KG1 (cell line): ENCODE measurements around the gene NFYB.
A peak's percentile ranks its signal among the peaks of the same experiment; 100 is the strongest.
"Not testable (repeated sequence)": the region's sequence is repeated elsewhere in the genome, so short reads cannot be mapped to it uniquely, and the experiment has no call there.

Experiments
- DNase-seq: peaks from one replicate; lab custom pipeline; 2025; lab: John Stamatoyannopoulos, UW

NFYB gene

DNA sequence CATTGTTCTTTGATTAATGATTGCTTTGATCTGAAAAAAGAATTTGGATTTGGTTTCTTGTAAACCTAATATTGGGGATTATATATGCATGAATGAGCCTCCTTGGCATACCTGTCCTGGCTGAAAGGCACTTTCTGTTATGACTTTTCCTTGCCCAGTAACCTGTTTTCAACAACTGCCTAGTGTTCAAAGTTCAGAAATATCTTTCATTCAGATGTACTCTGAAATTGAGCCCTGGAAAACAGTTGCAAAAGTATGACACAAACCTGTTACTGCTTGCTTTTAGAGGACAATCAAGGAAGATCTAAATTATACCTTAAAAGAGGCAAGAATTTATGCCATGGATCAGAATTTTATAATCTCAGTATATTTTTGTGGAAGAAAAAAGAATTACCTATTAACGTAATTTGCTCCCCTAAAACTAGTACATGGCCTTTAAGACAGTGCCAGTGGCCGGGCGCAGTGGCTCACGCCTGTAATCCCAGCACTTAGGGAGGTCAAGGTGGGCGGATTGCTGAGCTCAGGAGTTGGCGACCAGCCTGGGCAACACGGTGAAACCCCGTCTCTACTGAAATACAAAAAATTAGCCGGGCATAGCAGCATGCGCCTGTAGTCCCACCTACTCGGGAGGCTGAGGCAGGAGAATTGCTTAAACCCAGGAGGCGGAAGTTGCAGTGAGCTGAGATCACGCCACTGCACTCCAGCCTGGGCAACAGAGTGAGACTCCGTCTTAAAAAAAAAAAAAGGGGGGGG, 23.0 kb downstream of the NFYB start:
- DNase-seq = not testable (repeated sequence)

DNA sequence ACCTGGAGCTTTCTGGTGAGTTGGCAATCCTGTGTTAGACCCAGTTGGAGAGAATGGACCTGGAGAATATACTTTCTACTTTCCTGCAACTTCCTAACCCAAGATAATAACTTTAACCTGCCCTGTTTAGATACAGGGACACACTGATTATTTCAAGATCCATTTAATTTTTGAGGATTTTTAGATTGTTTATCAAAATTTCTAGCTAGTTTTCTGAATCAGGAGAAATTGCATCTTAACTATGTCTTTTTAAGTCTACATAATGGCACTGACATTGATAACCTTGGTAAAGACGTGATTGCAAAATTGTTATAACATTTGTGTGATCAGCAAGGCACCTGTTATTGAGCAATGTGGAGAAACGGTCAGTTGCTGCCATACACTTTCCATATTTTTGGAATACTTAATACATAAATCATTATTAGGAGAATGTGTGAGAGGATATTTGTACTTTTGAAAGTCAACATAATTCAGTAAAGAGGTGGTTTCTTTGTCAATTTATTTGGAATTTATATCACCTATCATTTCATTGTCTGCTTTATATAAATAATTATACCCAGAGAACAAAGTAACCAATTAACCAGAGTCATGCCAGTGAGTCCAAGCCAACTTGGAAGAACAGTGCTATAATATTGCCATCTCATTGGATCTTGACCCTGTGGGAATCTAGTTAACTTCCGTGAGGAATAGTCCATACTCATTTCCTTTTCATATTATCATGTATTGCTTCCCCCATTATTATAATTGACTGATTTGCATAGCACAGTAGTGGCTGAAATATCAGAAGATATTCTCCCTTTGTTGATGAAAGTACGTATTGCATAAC, 28.4 kb downstream of the NFYB start:
- no peak for DNase-seq

DNA sequence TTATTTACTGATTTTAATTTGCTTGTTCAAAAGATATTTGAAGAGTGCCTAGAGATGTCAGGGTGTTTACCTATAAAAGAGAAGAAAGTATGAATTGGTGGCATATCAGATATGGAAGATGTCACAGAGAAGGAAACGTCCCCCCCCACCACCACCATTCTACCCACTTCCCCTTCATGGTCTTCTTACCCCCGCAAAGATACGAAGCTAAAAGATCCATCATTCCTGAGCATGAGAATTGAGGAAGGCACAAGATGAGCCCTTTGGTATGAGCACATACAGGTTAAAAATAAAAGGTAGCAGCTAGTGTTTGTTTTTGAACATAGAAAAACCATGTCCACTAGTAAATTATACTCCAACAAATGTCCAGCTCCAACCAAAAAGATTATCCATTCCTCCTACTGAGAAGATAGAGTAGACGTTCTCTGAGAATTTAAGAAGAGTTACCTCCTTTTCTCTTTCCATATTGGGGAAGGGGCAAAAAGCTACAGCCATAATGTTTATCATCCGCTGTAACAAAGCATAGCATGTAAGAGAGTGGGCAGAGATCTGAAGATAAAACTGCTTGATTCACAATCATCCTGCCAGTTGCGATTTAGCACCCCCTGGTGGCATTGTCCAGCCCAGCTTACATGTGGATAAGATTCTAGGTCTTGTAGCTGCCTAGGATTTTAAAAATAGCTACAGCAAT, 29.1 kb downstream of the NFYB start:
- DNase-seq = peak; percentile 79

DNA sequence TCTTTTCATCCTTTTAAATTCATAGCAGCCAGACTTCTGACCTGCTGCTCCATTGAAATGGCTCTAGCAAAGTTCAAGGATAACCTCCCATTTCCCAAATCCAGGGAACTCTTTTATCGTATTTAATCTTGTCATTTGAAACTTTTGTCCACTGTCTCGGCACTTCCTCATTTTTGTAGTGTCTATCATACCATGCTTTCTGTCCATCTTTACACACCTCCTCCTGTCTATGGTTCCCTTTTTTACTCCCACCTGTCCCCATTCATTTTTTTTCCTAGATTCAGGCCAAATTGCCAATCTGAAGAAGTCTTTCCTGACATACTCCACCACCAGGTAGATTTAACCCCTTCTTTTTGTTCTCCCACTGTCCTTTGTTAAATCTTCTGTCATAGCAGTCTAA, 31.0 kb downstream of the NFYB start:
- DNase-seq = no peak

DNA sequence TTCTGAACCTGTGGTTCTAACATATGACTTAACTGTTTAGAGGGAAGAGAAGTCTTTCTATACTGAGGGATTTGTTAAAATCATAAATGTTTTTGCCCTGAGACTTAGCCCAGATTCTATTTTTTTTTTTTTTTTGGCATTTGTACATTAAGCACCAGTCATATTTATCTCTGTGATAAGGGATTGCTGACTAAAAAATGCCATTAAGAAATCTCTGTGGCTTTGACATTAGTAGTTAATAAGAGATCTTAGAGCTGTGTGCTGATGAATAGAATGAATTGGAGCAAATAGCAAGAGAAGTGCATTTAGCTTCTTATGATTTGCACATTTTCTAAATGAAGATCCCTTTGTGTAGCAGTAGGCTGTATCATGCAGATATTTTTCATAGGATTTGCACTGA, 32.5 kb downstream of the NFYB start:
- no peak for DNase-seq

DNA sequence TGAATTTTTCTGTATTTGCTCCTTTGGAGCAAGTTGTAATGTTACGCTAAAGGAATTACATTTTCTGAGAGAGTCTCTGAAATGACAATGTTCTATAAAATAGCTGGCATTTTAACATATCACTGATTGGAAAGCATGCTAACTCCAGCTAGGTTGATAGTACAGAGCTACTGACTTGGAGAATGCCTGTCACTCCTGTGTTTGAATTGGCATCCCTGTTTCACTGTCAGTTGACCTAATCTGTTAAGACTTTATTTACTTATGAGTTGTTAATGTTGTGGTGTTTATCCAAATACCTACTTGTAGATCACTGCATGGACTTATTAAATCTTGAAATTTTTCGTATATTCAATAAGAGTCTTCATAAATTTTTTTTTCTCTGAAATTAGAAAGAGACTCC, 40.1 kb downstream of the NFYB start:
- no peak for DNase-seq

DNA sequence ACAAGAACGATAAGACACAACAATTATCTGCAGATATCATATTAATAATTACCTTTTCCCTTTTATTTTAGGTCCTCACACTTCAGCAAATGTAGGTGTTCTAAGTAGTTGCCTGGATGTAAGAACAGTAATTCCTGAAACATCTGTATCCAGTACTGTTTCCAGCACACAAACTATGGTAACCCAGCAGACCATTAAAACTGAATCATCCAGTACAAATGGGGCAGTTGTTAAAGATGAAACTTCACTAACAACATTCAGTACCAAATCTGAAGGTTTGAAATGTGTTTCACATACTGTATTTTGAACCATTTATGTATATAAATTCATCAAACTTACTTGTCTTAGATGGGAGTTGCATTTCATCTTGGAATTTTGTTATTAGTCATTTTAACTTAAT, 42.7 kb downstream of the NFYB start:
- DNase-seq = no peak

DNA sequence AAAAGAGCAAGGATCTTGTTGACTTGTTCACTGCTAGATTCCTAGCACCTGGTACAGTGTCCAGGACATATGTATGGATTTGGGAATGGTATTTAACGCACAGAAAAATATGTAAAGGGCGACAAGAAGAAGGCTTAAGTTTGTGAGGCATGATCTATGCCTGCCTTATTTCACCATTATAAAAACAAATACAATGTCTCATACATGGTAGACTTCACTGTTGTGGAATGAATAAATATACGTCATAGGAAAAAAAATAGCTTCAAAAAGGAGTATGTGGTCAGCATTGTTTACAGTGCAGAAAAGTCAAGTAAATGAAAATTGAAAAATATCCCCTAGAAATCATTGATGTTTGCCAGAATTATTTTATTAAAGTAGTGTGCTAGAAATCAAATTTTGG, 43.7 kb downstream of the NFYB start:
- DNase-seq = no peak

DNA sequence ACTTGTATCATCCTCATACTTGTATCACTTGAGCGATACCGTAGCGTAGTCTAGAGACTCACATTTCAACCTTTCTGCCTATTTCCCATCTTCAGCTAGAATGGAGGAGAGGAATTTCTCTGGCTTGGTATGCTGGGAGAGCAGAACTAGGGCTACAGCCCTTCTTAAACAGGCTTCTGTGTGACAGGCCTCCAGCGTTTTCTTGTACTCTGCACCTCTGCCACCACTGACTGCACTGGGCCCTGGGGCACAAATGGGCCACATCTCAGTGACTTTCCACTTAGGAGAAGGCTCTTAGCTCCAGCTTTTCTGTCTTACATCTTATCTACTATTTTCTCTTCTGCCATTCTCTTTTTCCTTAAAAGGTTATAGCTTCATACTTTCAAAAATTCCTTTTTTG, 46.9 kb downstream of the NFYB start:
- DNase-seq = no peak

DNA sequence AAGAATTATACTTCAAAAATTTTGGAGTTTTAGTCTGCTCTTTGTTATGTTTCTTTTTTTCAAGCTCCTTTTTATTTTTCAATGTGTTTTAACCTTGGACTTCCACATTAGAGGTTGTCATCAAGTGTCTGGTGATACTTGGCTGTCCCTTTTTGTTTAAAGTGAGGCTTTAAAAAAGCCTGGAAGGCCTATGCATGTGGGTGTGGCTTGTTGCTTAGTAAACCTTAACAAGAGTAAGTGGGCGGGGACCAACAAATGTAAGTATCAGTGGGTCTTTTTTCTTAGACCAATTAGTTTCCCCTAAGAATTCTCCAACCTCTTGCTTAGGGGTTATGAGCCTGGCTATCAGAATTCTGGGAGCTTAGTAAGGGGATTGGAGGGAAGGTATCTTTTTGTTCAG, 47.3 kb downstream of the NFYB start:
- no peak for DNase-seq

DNA sequence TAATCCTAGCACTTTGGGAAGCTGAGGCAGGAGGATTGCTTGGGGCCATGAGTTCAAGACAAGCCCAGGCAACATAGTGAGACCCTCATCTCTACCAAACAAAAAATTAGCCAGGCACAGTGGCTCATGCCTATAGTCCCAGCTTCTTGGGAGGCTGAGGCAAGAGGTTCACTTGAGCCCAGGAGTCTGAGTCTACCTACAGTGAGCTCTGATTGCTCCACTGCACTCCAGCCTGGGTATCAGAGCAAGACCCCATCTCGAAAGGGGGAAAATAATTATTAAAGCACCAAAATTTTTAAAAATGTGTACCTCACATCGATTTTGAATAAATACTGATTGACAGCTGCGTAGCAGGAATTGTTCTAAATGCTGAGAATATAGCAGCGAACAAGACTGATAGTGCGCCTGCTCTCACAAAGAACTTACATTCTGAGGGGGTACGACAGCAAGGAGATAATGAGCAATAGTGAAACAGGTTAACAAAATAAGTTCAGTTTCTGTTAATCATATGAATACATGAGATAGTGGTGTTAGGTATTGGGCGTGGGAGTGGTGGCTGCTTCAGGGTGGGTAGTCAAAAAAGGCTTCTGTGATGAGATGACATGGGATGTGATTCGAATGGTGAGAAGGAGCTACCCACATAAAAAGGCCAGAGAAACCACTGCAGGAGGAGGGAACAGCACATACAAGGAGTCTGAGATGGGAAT, 54.1 kb downstream of the NFYB start:
- DNase-seq = no peak

DNA sequence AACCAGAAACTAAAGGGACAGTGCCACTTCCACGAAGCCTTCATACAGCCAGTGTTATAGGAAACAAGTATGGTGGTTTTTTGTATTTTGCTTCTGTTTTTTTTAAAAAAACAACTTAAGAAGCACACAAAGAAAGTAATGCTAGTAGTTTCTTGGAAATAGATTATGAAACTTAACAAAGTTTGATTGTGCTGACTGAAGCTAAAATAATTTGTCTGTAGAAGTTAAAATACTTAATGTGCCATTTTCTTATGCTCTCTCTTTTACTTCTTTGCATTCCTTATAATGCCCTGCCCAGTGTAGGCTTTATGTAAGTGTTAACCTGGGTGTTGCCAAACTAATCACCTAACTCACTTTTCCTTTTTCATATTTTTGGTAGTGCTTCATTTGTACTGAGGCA, 57.2 kb downstream of the NFYB start:
- no peak for DNase-seq

DNA sequence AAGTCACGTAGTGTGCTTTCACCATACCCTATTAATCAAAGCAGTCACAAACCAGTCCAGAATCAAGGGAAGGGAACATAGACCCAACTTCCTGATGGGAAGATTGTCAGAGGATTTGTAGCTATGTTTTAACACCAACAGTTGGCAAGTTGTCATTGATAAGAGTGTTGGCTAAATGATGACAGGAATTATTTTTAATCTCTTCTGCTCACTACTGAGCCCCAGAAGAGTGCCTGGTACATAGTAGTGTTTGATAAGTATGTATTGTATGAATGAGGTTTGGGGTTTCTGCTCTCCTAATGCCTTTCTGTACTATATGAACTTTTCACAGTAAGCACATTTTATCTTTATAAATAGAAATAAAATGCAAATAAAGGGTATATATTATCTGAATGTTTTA, 59.0 kb downstream of the NFYB start:
- no peak for DNase-seq

DNA sequence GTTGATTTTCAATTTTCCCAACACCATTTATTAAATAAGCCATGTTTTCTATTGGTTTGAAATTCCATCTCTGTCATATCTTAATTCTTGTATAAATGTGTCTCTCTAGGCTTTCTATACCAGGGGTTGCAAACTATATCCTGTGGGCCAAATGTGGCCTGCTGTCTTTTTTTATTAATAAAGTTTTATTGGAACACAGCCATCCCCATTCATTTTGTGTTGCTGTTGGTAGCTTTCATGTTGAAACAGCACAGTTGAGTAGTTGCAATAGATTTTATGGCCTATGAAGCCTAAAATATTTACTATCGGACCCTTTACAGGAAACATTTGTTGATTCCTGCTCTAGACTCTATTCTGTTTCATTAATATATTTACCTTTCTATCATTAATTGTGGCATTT, 64.3 kb downstream of the NFYB start:
- DNase-seq = no peak

DNA sequence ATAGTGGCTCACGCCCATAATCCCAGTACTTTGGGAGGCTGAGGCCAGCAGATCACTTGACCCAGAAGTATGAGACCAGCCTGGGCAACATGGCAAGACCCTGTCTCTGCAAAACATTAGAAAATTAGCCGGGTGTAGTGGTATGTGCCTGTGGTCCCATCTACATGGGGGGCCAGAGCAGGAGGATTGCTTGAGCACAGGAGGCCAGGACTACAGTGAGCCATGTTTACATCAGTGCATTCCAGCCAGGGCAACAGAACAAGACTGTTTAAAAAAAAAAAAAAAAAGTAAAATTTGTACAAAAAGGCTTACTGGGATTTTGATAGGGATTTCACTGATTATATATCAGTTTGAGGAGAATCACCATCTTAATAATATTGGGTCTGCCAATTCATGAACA, 65.9 kb downstream of the NFYB start:
- DNase-seq = no peak
